ENCODE results near the gene ARHGAP32.

The ARHGAP32 gene

DNA sequence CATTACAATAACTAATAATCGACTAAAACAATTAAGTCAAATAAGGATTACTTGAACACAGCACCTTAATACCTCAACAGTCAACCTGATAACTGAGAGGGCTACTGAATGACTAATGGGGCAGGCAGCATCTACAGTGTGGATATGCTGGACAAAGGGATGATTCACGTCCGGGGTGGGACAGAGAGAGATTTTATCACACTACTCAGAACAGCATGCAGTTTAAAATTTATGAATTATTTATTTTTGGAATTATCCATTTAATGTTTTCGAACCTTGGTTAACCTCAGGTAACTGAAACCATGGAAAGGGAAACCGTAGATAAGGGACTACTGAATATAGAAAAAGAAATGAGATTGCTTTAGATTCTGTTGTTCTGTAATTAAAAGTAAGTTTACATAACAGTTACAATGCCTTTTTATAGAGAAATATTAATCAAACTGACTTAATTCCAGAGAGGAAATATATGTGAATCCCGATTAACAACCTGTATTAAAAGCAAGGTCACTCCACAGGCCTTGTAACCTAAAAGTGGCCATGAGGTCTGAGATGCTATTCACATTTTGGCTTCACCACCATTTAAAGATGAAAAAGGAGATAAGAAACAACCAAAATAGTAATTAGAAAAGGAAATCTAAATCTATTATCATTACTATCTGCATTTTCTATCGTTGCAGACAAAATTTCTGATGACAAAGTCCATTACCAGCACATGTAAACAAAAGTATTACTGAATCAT, 130.5 kb downstream of the ARHGAP32 start:
- DNase-seq (ENCODE audit: low spot score), result no peak
- no peak overlapping the region for H3K27ac ChIP-seq
- TF ChIP-seq, protein P1, sequence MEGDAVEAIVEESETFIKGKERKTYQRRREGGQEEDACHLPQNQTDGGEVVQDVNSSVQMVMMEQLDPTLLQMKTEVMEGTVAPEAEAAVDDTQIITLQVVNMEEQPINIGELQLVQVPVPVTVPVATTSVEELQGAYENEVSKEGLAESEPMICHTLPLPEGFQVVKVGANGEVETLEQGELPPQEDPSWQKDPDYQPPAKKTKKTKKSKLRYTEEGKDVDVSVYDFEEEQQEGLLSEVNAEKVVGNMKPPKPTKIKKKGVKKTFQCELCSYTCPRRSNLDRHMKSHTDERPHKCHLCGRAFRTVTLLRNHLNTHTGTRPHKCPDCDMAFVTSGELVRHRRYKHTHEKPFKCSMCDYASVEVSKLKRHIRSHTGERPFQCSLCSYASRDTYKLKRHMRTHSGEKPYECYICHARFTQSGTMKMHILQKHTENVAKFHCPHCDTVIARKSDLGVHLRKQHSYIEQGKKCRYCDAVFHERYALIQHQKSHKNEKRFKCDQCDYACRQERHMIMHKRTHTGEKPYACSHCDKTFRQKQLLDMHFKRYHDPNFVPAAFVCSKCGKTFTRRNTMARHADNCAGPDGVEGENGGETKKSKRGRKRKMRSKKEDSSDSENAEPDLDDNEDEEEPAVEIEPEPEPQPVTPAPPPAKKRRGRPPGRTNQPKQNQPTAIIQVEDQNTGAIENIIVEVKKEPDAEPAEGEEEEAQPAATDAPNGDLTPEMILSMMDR (IDR thresholded peaks at IDR 0.05), result no peak
- H3K4me3 ChIP-seq, result no peak overlapping the region

DNA sequence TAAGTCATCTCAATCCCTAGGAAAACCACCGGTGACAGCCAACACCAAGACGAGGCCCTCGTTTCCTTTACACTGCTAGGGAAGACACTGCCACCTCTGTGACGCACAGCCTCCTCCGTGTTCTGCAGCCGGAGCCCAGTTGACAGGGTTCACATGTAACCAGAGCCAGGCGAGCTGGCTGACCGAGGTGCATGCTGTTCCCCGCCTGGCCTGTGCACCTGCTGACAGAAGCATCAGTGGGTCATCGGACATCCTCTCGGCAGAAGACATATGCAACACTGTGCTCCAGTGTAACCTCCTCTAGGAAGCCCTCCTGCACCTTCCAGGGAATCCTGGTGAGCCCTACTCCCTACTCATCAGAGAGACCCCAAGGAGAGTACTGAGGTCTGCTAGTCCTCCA, 135.2 kb downstream of the ARHGAP32 start:
- no peak for DNase-seq (ENCODE audit: low spot score)
- Histone ChIP-seq H3K4me3 (no peak overlapping the region), H3K27ac (no peak overlapping the region)
- TF ChIP-seq, protein P1 (IDR thresholded peaks at IDR 0.05), result no peak

DNA sequence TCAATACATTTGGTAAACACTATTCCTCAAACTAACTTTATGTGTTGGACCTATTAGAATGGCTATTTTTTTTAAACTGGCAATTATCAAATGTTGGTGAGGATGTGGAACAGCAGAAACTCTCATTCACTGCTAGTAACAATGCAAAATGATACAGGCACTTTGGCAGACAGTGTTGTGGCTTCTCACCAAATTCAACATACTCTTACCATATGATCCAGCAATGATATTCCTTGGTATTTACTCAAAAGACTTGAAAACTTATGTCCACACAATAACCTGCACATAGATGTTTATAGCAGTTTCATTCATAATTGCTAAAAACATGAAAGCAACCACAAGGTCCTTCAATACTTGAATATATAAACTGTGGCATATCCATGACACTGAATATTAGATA, 136.9 kb downstream of the ARHGAP32 start:
- TF ChIP-seq, protein P1 (IDR thresholded peaks at IDR 0.05), result no peak
- H3K27ac ChIP-seq, result no peak overlapping the region
- DNase-seq (ENCODE audit: low spot score), result no peak
- no peak overlapping the region for H3K4me3 ChIP-seq

DNA sequence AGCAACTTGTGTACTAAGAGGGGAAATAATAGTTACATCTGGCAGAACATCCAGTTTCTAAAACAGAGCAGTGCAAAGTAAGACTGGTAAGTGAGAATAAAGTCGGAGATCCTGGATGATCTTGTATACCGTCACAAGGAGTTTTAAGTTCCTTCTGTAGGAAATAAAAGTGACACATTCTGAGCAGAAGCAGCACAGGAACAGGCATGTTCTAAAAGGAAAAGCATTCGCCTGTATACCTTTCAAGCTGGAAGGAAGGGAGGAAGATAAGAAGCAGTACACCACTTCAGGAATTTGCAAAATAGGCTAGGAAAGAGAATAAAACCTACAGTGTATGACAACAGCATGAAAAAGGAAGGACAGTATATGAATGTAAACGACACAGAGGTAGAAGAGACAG, 143.2 kb downstream of the ARHGAP32 start:
- DNase-seq (ENCODE audit: low spot score), result no peak

DNA sequence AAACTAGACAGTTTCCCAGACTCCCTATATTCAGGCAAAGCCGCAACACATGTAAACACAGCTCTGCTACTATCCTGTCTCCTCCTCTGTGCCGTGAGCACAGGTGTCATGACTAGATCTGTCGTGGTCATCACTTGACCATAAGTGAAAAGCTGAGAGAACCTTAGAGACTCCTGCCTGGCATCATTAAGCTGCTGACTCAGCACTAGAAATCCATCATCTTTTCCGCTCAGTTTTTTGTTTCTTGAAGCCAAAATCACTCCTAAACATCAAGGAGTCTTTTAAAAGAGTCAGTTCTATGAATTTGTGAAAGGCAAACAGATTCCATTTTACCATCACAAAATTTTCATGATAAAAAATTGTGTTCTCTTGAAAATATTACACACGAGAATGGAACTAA, 147.0 kb downstream of the ARHGAP32 start:
- TF ChIP-seq, protein P1 (IDR thresholded peaks at IDR 0.05), result no peak
- H3K27ac ChIP-seq, result no peak overlapping the region
- DNase-seq (ENCODE audit: low spot score), result no peak
- no peak overlapping the region for H3K4me3 ChIP-seq

More for the DNA sequence above, 143.2 kb downstream of the ARHGAP32 start:
- Histone ChIP-seq H3K4me3 (no peak overlapping the region), H3K27ac (no peak overlapping the region)
- TF ChIP-seq, protein P1 (IDR thresholded peaks at IDR 0.05), result no peak

DNA sequence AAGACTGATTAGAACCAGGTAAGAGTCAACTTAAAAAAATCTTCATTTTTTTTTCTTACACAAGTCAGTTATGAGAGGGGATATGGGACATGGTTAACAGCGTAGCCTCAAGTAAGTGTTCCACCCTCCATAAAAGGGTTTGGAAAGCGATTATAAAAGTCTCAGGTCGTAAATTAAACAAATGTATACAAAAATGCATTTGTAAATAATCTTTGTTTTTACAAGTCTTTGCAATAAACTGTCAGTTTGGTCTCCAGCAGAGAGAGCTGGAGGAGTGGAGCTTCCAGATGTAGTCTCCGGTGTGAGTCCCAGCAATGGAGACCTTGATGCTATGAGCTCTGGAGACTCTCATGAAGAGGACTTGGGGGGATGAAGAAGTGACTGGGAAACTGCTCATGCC, 149.6 kb downstream of the ARHGAP32 start:
- no peak overlapping the region for H3K27ac ChIP-seq
- no peak overlapping the region for H3K4me3 ChIP-seq
- TF ChIP-seq, protein P1 (IDR thresholded peaks at IDR 0.05), result no peak
- no peak for DNase-seq (ENCODE audit: low spot score)

DNA sequence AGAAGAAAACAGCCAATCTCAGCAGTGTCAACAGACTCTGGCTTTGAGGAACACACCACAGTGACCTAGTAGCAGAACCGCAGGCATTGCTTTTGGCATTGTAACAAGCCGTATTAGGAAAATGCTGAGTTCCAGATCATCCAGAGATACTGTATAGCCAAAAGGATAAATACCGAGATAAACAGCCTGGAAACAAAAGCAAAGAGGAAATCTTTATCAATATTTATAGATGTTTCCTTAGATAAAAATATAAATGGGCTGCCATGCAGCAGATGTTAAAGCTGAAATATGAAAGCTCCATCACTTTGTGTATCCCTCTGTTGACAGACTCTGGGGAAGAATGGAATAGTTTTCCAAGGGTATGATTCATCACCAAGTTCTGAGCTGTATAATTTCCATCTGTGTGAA, 150.5 kb downstream of the ARHGAP32 start:
- TF ChIP-seq, protein P1 (IDR thresholded peaks at IDR 0.05), result no peak
- H3K27ac ChIP-seq, result no peak overlapping the region
- no peak overlapping the region for H3K4me3 ChIP-seq
- no peak for DNase-seq (ENCODE audit: low spot score)

Measured in coronary artery (tissue), 2 donors.